Upper lobe of right lung (tissue), 1 donor: Measurements from ENCODE around the gene KIF16B. TPM values are rescaled to one million over a fixed set of nuclear protein-coding genes. Genes with fewer than 3 reads are reported as not detected.

Experiments
- ATAC-seq: fragments of 200-7000 bp; cut with Tn5 transposase; one replicate; pipeline ENCODE4 v1.9.1; 2020; ENCODE audit warnings: mild to moderate bottlenecking, moderate library complexity
- DNase-seq: peaks from one replicate; pipeline ENCODE4 v3.0.0-alpha.2; 2020
- H3K27ac ChIP-seq: fragments of 200-600 bp; one replicate; pipeline ENCODE4 v1.8.0; 2022
- H3K27me3 ChIP-seq: fragments of 200-600 bp; one replicate; pipeline ENCODE4 v1.8.0; 2022; ENCODE audit warnings: mild to moderate bottlenecking
- H3K36me3 ChIP-seq: fragments of 200-600 bp; one replicate; pipeline ENCODE4 v1.8.0; 2022
- H3K4me1 ChIP-seq: fragments of 200-600 bp; one replicate; pipeline ENCODE4 v1.8.0; 2022
- H3K4me3 ChIP-seq: fragments of 200-600 bp; one replicate; pipeline ENCODE4 v1.8.0; 2022; ENCODE audit warnings: mild to moderate bottlenecking
- H3K9me3 ChIP-seq: fragments of 200-600 bp; one replicate; pipeline ENCODE4 v1.8.0; 2022
- CTCF ChIP-seq: fragments of 200-600 bp; IDR thresholded peaks from one replicate; pipeline ENCODE4 v1.8.0; 2022; ENCODE audit warnings: antibody characterized with exemption
- intact Hi-C: fragments of 100-400 bp; cut with DNase I; formaldehyde crosslinking; loops from one replicate; pipeline ENCODE4 v1.11.0; 2022
- total RNA-seq: library from RNA; stranded (reverse); fragmentation: NEBNext Ultra II Directional; extraction: Animal tissue kit (Norgen Biotek cat#: 25700); gene quantifications from one replicate; pipeline ENCODE4 v1.2.1, GENCODE V29; 2021
- donor health status: DM: no; HTN: yes; CAD: no; lungs with severe emphysema.

Gene KIF16B
- total RNA-seq, 1 donor from 2014 or later: 21.6 TPM

GRCh38 chr20:16517946-16518783 lies 55.1 kb downstream of the KIF16B start:
- Histone ChIP-seq H3K27me3 (no peaks in the 10 kb centered on the region), H3K4me3 (no peak overlapping the region), H3K9me3 (no peaks in the 10 kb centered on the region), H3K27ac (no peak overlapping the region), H3K4me1 (no peaks in the 10 kb centered on the region), H3K36me3 (no peaks in the 10 kb centered on the region)
- ATAC-seq (peak; percentile 88), DNase-seq (no peak)
- intact Hi-C loops: no loop called here
- peak; percentile 57 for TF ChIP-seq CTCF

GRCh38 chr20:16516794-16517193 lies 56.5 kb downstream of the KIF16B start:
- H3K27ac ChIP-seq: no peak overlapping the region
- H3K9me3 ChIP-seq: no peaks in the 10 kb centered on the region
- H3K4me1 ChIP-seq: no peaks in the 10 kb centered on the region
- no peaks in the 10 kb centered on the region for H3K36me3 ChIP-seq
- TF ChIP-seq CTCF: no peak
- ATAC-seq (no peak), DNase-seq (no peak)
- no peaks in the 10 kb centered on the region for H3K27me3 ChIP-seq
- intact Hi-C loops: no loop called here
- no peak overlapping the region for H3K4me3 ChIP-seq

GRCh38 chr20:16515046-16515445 lies 58.2 kb downstream of the KIF16B start:
- H3K27ac ChIP-seq: no peak overlapping the region
- H3K4me1 ChIP-seq: no peaks in the 10 kb centered on the region

GRCh38 chr20:16514140-16514539 lies 59.1 kb downstream of the KIF16B start:
- intact Hi-C loops: no loop called here
- ATAC-seq (peak; percentile 76), DNase-seq (no peak)
- H3K36me3 ChIP-seq: peaks cover 16% of the 10 kb centered on the region
- no peaks in the 10 kb centered on the region for H3K4me1 ChIP-seq
- no peak overlapping the region for H3K4me3 ChIP-seq
- no peaks in the 10 kb centered on the region for H3K9me3 ChIP-seq
- H3K27ac ChIP-seq: peak overlapping the region; percentile 14
- no peak for TF ChIP-seq CTCF
- no peaks in the 10 kb centered on the region for H3K27me3 ChIP-seq

More at GRCh38 chr20:16515046-16515445, 58.2 kb downstream of the KIF16B start:
- Histone ChIP-seq H3K27me3 (no peaks in the 10 kb centered on the region), H3K9me3 (no peaks in the 10 kb centered on the region), H3K36me3 (peaks cover 16% of the 10 kb centered on the region), H3K4me3 (no peak overlapping the region)
- TF ChIP-seq CTCF: no peak
- no peak for ATAC-seq
- no peak for DNase-seq
- intact Hi-C loops: no loop called here

- Histone ChIP-seq H3K36me3 (peaks cover 65% of the 10 kb centered on the region), H3K4me1 (no peaks in the 10 kb centered on the region), H3K9me3 (no peaks in the 10 kb centered on the region), H3K27ac (no peak overlapping the region), H3K27me3 (no peaks in the 10 kb centered on the region), H3K4me3 (no peak overlapping the region)
- DNase-seq (no peak), ATAC-seq (no peak)
- TF ChIP-seq CTCF: no peak
- intact Hi-C loops: no loop called here
Observed at GRCh38 chr20:16505894-16506293, 67.4 kb downstream of the KIF16B start.
